Subcutaneous adipose tissue (tissue), 4 donors: ENCODE results near the gene RTTN. TPM values are rescaled to one million over a fixed set of nuclear protein-coding genes. Genes with fewer than 3 reads are reported as not detected.

Experiments
- CTCF ChIP-seq: fragments of 450-650 bp; IDR thresholded peaks from one replicate; pipeline ENCODE4 v1.5.1; 2016; ENCODE audit warnings: low read depth, mild to moderate bottlenecking, control low read depth, antibody characterized with exemption, moderate library complexity
- total RNA-seq, 4 donors: library from RNA; depleted of rRNA; stranded (reverse); fragments of >200 nt; gene quantifications; one replicate each; pipeline ENCODE4 v1.1.0, GENCODE V29; 2016

The RTTN gene
- total RNA-seq, 4 donors from 2014 or later = 13.1 to 24.1 (median 19.9) TPM

DNA sequence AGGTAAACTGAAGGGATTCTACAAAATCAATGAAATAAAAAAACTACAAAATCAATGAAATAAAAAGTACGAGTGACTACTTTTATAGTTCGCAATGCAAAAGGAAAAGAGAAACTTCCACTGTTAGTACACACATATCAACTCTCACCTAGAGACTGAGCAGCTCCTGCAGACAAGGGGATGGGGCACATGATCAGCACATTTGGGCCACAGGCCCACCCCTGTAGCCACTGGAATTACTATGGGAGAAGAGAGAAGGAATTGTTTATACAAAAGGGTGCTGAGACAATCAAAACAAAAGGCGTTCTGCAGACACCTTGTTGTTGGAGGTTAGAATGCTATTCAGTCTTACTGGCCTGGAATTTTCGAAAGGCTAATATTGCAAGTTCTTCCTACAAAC is 223.1 kb downstream of the RTTN start:
- no peak for TF ChIP-seq CTCF

DNA sequence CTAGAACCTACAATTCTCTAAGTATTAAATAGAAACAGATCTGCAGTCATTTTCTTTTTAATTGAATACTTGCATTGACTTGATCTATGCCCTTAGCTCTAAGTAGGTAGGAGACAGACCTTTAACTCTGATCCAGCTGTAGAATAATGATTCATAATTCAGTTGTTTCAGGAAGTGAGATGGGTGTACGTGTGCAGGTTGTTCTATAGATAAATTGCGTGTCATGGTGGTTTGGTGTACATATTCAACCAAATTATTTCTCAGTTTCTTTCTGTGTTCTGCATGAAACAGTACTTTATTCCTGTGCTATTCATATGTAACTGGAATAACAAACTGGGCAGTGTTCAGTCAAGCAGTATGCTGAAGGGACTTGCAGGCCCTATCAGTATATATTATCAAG is 223.5 kb downstream of the RTTN start:
- no peak for TF ChIP-seq CTCF

- TF ChIP-seq CTCF = no peak
Observed at GRCh38 chr18:69980982-69981804, 224.3 kb downstream of the RTTN start.

DNA sequence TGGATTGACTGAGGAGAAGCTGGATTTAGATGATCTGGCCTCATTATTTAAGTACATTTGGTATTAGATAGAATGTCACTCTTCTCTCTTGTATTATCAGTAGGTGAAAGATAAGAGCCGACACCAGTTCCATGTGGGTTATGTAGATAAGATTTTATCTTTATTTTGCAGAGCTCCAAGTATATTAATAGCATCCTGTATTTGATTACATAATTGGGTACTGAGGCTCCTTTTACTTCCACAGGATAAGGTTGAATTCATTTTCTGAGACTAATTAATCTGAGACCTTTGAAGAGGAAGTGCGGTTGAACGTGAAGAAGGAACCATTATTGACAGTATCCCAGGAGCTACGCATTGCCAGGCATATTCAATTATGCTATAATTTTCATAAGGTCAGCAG is 225.0 kb downstream of the RTTN start:
- TF ChIP-seq CTCF = no peak

DNA sequence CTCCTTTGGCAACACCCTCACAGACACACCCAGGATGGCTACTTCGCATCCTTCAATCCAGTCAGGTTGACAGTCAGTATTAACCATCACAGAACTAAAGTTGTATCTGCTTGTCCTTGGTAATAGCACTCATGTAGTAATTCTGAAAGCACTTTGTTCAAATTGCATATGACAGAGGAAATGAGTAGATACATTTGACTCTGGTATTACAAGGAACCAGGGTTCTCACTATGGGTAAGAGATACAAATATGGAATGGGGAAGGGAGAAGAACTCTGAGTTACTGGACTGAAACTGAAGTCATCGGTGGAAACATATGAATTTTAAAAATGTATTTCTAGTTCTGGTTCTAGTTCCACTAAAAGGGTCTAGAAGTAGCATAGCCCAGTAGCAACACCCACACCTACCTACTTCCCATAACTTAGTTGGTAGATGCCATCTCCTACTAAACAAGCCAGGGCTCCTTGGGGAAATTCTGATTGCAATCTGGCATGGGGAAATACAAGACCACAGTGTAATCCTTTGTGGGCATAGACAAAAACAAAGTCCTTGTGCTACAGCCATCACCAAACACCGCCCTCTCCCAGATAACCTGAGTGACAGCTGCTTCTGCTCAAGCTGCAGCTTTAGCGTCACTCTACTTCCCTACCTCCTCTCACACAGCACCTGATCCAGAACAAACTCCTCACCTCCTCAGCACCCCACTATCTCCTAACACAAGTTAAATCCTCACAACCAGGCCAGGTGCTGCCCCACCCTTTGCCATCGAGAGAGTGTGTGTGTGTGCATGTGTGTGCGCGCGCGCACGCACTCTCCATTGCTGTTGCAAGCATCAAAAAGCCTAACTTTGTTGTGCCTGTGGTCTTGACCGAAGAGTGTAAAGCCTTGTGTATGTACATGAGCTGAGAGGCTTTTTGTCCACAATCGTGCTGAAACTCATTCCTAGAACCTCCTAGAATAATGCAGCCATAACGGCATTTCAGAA is 226.5 kb downstream of the RTTN start:
- TF ChIP-seq CTCF = no peak

DNA sequence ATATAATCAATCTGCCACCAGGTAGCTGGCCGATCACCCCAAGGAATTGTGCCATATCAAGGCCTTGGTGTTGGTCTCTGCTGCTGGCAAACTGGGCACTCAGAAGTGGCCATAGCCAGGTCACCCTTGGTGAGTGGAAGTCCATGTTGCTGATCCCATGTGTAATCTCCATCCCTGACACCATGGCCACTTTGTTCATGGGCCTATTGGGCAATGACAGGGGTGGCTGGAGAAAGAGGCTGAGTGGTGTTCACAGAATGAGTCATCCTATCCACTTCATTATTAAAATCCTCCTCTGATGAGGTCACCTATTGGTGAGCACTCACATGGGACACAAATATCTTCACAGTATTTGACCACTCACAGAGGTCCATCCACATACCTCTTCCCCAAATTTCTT is 231.1 kb downstream of the RTTN start:
- no peak for TF ChIP-seq CTCF

GRCh38 chr18:69969491-69969890 is 236.0 kb downstream of the RTTN start:
- no peak for TF ChIP-seq CTCF
